WERI-Rb-1 (cell line): ENCODE data around the gene PTPN12.

Source experiments
- DNase-seq: peaks from one replicate; pipeline ENCODE4 v3.0.0-alpha.2; 2020
- H3K27ac ChIP-seq: fragments of 250-450 bp; sonication (Bioruptor Pico); 2 replicates; pipeline ENCODE4 v1.5.1; 2020; ENCODE audit warnings: mild to moderate bottlenecking, moderate library complexity
- H3K27me3 ChIP-seq: fragments of 250-450 bp; sonication (Bioruptor Pico); 2 replicates; pipeline ENCODE4 v1.5.1; 2021; ENCODE audit warnings: mild to moderate bottlenecking, low read depth, moderate library complexity; ENCODE audit not compliant: insufficient read depth, severe bottlenecking
- H3K36me3 ChIP-seq: fragments of 250-450 bp; sonication (Bioruptor Pico); 2 replicates; pipeline ENCODE4 v1.5.1; 2020; ENCODE audit warnings: mild to moderate bottlenecking, moderate library complexity
- H3K4me3 ChIP-seq: 2 replicates; pipeline ENCODE4 v1.5.1; 2011; ENCODE audit warnings: low read depth, mild to moderate bottlenecking, control low read depth, low read length
- H3K9me3 ChIP-seq: fragments of 250-450 bp; sonication (Bioruptor Pico); 2 replicates; pipeline ENCODE4 v1.5.1; 2021; ENCODE audit warnings: mild to moderate bottlenecking, moderate library complexity; ENCODE audit not compliant: severe bottlenecking
- TF ChIP-seq, protein P1 (sequence below): IDR thresholded peaks from 2 replicates; pipeline ENCODE4 v1.5.1; 2011; ENCODE audit warnings: low read depth, mild to moderate bottlenecking, control low read depth, inconsistent platforms, low read length

The PTPN12 gene

DNA sequence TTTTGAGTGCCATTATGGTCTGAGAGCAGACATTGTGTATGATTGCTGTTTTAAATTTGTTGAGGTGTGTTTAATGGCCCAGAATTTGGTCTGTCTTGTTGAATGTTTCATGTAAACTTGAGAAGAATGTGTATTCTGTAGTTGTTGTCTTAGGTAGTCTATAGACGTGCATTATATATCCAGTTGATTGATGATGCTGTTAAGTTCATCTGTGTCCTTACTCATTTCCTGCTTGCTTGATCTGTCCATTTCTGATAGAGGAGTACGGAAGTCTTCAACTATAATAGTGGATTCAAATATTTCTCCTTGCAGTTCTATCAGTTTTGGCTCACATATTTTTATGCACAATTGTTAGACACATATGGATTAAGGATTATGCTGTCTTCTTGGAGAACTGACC is 16.0 kb downstream of the PTPN12 start:
- no peak overlapping the region for H3K4me3 ChIP-seq
- no peak for DNase-seq
- H3K27me3 ChIP-seq = no peaks in the 10 kb centered on the region
- H3K27ac ChIP-seq = no peak overlapping the region
- TF ChIP-seq, protein P1, sequence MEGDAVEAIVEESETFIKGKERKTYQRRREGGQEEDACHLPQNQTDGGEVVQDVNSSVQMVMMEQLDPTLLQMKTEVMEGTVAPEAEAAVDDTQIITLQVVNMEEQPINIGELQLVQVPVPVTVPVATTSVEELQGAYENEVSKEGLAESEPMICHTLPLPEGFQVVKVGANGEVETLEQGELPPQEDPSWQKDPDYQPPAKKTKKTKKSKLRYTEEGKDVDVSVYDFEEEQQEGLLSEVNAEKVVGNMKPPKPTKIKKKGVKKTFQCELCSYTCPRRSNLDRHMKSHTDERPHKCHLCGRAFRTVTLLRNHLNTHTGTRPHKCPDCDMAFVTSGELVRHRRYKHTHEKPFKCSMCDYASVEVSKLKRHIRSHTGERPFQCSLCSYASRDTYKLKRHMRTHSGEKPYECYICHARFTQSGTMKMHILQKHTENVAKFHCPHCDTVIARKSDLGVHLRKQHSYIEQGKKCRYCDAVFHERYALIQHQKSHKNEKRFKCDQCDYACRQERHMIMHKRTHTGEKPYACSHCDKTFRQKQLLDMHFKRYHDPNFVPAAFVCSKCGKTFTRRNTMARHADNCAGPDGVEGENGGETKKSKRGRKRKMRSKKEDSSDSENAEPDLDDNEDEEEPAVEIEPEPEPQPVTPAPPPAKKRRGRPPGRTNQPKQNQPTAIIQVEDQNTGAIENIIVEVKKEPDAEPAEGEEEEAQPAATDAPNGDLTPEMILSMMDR = no peak
- H3K36me3 ChIP-seq = peaks cover 6% of the 10 kb centered on the region
- H3K9me3 ChIP-seq = no peaks in the 10 kb centered on the region

DNA sequence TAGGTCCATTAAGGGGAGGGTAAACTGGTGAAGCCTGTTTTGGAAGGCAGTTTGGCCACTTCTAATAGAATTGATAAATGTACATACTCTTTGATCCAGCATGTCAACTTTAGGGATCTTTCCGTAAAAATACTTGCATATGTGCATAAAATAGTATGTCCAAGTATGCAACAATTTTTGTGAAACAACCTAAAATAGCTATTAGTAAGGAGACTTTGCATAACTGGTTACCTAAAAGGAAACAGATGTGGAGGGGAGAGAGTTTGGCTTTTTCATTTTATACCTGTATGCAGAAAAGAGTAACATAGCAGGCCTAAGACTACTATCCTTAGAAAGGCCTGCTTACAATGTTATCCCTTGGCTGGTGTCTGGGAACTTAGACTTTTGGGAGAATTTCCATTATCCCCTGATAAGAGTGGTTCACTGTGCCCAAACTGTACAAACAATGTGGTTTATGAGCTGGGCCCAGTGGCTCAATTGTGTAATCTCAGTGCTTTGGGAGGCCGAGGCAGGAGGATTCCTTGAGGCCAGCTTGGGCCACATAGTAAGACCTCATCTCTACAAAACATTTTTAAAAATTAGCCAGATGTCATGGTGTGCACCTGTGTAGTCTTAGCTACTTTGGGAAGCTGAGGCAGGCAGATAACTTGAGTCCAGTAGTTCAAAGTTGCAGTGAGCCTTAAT is 21.3 kb downstream of the PTPN12 start:
- Histone ChIP-seq H3K9me3 (no peaks in the 10 kb centered on the region), H3K27me3 (no peaks in the 10 kb centered on the region), H3K27ac (no peak overlapping the region), H3K4me3 (no peak overlapping the region), H3K36me3 (peaks cover 6% of the 10 kb centered on the region)
- TF ChIP-seq, protein P1 = no peak
- no peak for DNase-seq

DNA sequence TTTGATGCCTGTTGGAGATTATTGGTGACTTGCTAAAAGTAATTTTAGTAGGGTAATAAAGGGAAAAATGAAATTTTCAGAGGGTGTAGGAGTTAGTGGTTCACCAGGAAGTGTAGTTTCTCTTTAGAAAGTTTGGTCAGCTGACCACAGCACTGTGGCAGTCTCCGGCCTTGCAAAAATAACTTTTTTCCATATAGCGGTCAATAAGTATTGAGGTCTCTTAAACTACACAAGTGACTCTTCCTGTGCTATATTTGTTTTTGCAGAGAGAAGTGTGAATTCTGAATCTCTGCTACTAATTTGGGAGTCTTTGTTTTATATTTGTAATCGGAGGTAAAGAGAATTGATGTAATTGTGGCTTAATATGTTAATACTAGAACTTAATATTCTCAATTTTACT is 24.3 kb downstream of the PTPN12 start:
- Histone ChIP-seq H3K36me3 (peaks cover 1% of the 10 kb centered on the region; the same call in 1 of the 2 replicates), H3K4me3 (no peak overlapping the region), H3K9me3 (no peaks in the 10 kb centered on the region), H3K27me3 (no peaks in the 10 kb centered on the region), H3K27ac (no peak overlapping the region)
- TF ChIP-seq, protein P1 = no peak
- no peak for DNase-seq

DNA sequence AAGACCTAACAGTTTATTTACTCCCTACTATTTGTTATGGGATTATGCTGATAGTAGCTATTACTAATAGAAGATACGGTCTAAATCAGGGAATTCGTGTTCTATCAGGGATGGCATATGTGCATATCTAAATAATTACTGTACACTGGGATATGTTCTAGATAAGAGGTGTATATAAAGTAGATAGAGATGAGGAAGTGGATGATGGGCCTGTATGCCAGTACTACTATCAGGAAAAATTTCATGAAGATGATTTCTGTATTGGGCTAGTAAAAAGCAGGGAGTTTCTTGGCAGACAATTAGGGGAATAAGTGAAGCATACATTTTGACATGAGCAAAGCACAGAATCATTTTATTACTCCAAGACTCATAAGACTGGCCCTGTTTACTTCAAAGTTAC is 26.2 kb downstream of the PTPN12 start:
- no peaks in the 10 kb centered on the region for H3K27me3 ChIP-seq
- H3K9me3 ChIP-seq = no peaks in the 10 kb centered on the region
- H3K36me3 ChIP-seq = no peaks in the 10 kb centered on the region
- TF ChIP-seq, protein P1 = no peak
- no peak overlapping the region for H3K27ac ChIP-seq
- H3K4me3 ChIP-seq = no peak overlapping the region
- DNase-seq = no peak

DNA sequence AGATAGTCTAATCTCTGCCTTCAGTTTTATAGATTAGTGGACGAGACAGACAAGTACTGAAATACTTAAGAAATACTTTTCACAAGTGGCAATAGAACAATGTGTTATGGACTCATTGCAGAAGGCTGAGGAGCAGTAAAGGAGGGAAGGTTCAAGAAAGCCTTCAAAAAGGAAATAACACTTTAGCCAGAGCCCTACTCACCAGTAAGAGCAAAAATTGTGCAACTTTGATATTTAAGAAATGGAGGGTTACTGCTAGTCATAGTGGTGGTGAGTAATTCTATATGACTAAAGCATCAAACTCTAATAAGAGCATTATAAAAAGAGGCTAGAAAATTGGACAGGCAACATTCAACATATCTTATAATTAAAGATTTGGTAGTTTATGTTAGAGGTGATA is 28.8 kb downstream of the PTPN12 start:
- TF ChIP-seq, protein P1 = no peak
- DNase-seq = no peak
- H3K9me3 ChIP-seq = no peaks in the 10 kb centered on the region
- no peaks in the 10 kb centered on the region for H3K27me3 ChIP-seq
- H3K27ac ChIP-seq = no peak overlapping the region
- peaks cover 4% of the 10 kb centered on the region; the same call in 1 of the 2 replicates for H3K36me3 ChIP-seq
- H3K4me3 ChIP-seq = no peak overlapping the region

DNA sequence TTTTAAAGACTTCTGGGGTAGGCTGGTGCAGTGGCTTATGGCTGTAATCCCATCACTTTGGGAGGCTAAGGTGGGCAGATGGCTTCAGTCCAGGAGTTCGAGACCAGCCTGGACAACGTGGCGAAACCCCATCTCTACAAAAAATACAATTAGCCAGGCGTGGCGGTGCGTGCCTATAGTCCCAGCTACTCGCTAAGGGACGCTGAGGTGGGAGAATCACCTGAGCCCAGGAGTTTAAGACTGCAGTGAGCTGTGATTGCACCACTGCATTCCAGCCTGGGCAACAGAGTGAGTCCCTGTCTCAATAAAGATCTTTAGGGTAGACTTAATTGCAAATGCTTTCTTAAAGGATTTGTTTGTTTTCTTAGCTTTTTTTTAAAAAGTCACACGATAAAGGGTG is 29.3 kb downstream of the PTPN12 start:
- TF ChIP-seq, protein P1 = no peak
- H3K27ac ChIP-seq = no peak overlapping the region
- no peaks in the 10 kb centered on the region for H3K27me3 ChIP-seq
- H3K4me3 ChIP-seq = no peak overlapping the region
- DNase-seq = no peak
- peaks cover 9% of the 10 kb centered on the region; the same call in 1 of the 2 replicates for H3K36me3 ChIP-seq
- H3K9me3 ChIP-seq = no peaks in the 10 kb centered on the region
